Pancreas (tissue), 10 donors: ENCODE results near the gene LINGO1. TPM values are rescaled to one million over a fixed set of nuclear protein-coding genes. Genes with fewer than 3 reads are reported as not detected.
A peak's percentile ranks its signal among the peaks of the same experiment; 100 is the strongest.

Experiments used
- ATAC-seq, 4 donors: fragments of 200-7000 bp; cut with Tn5 transposase; one replicate each; pipeline versions ENCODE4 v1.8.0 to v1.9.1; 2020; ENCODE audit warnings: mild to moderate bottlenecking in 4 of 4, moderate library complexity in 4 of 4
- DNase-seq, 6 donors: peaks; one replicate each; pipeline ENCODE4 v3.0.0-alpha.2; 2020
- FAIRE-seq: peaks from 2 replicates; lab custom pipeline; 2012; peaks lifted over from hg19 to GRCh38; lab: Jason Lieb, UNC
- H3K27ac ChIP-seq, 4 donors: fragments of 200-600 bp; sonication (generic); 1 replicate in 3 of 4; 2 replicates in 1 of 4; pipeline versions ENCODE4 v1.5.0 to v1.8.0; 2020
- H3K27me3 ChIP-seq, 4 donors: fragments of 200-600 bp; one replicate each; pipeline ENCODE4 v1.8.0; 2021
- H3K36me3 ChIP-seq, 3 donors: fragments of 200-600 bp; sonication (generic) in 1 of 3; one replicate each; pipeline versions ENCODE4 v1.5.0 to v1.8.0; 2020 to 2021
- H3K4me1 ChIP-seq, 3 donors: fragments of 200-600 bp; one replicate each; pipeline ENCODE4 v1.8.0; 2021
- H3K4me3 ChIP-seq, 4 donors: fragments of 200-600 bp; sonication (generic) in 2 of 4; one replicate each; pipeline versions ENCODE4 v1.5.0 to v1.8.0; 2020 to 2021
- H3K9me3 ChIP-seq, 4 donors: fragments of 200-600 bp; one replicate each; pipeline ENCODE4 v1.8.0; 2021
- WGBS, 2 donors: extraction: QIAGEN DNeasy Blood & Tissue Kit; methylation state at CpG; one replicate each; pipeline ENCODE4 v1.1.7; 2013; 5-methylcytosine and 5-hydroxymethylcytosine counted together
- intact Hi-C, 3 donors: fragments of 100-400 bp; cut with DNase I; formaldehyde crosslinking; loops; one replicate each; pipeline versions ENCODE4 v1.11.1 to v1.14.2; 2022
- polyA plus RNA-seq, 2 donors: library from polyadenylated mRNA; stranded (reverse); fragments of 200-250 nt; gene quantifications; one replicate each; pipeline ENCODE4 v1.2.3, GENCODE V29; 2013
- total RNA-seq, 6 donors: library from RNA; stranded (reverse); fragmentation: NEBNext Ultra II Directional in 4 of 6; extraction: Animal tissue kit (Norgen Biotek cat#: 25700) in 4 of 6; gene quantifications; one replicate each; pipeline versions ENCODE4 v1.2.1 to v1.2.4, GENCODE V29; 2021 to 2023
- TF ChIP-seq, protein P1 (sequence below), 4 donors: fragments of 200-600 bp; sonication (generic) in 3 of 4; IDR thresholded peaks; one replicate each; pipeline versions ENCODE4 v1.5.0 to v1.8.0; 2021; ENCODE audit warnings: antibody characterized with exemption in 4 of 4
- donor health status: healthy with polysubstance abuse.
- donor health status: DM: no; HTN: no; CAD: no; lungs with moderate emphysema.
- donor health status: DM: no; HTN: no; CAD: no.
- donor health status: control.
- donor health status: control.
- donor health status: Bipolar disorder and iron deficiency.
- donor health status: DM: yes; HTN: yes; CAD: no.
- donor health status: DM: no; HTN: no; CAD: no.
- donor health status: DM: no; HTN: no; CAD: no.
- donor health status: DM: yes; HTN: yes; CAD: no.

LINGO1 gene
- total and polyA plus RNA-seq, 8 donors: 0.80 to 3.0 (median 1.7) TPM

DNA sequence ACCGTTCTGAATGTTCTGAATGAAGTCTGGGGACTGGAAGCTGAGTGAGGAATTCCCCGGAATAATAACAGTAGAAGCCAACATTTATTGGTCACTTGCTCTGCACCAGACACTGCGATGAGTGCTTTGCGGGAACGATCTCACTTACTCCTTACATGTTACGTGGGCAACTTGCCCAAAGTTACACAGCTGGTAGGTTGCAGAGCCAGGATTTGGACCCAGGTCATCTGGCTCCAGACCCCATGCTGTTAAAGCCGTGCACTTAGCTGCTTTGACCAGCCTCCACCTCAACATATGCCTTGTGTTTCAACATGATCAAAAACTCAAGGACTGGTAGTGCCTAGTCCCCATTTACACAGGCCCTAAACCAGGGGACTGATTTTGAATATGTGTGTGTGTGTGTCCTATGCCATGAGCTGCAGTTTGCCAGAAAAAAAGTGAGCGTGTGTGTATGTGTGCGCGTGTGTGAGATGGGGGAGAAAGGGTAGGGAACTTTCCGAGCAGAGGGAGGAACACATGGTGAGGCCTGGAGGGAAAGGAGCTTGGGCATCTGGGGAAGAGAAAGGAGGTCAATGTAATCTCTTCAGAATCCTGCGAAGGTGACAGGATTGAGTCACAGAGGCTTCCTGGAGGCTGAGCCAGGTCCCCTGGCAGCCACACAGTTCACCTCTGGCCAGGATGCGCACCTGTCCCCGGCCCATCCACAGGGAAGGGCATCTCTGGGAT lies 28.9 kb downstream of the LINGO1 start:
- TF ChIP-seq, protein P1, sequence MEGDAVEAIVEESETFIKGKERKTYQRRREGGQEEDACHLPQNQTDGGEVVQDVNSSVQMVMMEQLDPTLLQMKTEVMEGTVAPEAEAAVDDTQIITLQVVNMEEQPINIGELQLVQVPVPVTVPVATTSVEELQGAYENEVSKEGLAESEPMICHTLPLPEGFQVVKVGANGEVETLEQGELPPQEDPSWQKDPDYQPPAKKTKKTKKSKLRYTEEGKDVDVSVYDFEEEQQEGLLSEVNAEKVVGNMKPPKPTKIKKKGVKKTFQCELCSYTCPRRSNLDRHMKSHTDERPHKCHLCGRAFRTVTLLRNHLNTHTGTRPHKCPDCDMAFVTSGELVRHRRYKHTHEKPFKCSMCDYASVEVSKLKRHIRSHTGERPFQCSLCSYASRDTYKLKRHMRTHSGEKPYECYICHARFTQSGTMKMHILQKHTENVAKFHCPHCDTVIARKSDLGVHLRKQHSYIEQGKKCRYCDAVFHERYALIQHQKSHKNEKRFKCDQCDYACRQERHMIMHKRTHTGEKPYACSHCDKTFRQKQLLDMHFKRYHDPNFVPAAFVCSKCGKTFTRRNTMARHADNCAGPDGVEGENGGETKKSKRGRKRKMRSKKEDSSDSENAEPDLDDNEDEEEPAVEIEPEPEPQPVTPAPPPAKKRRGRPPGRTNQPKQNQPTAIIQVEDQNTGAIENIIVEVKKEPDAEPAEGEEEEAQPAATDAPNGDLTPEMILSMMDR (IDR thresholded peaks at IDR 0.05): no peak
- no peaks in the 10 kb centered on the region for H3K4me1 ChIP-seq
- FAIRE-seq: no peak
- no peak for DNase-seq
- H3K36me3 ChIP-seq: no peaks in the 10 kb centered on the region
- 77 to 80% methylated on average over 12 to 14 of the region's 14 CpGs for WGBS, 2 donors
- H3K27me3 ChIP-seq: no peaks in the 10 kb centered on the region
- no peak overlapping the region for H3K4me3 ChIP-seq
- no peak overlapping the region for H3K27ac ChIP-seq
- intact Hi-C loops: loop anchor here in 1 of 3 donors (10.0 kb wide), 1 partner anchor 59 kb away; no protein-coding TSS in a partner anchor
- ATAC-seq: no peak
- no peaks in the 10 kb centered on the region for H3K9me3 ChIP-seq

DNA sequence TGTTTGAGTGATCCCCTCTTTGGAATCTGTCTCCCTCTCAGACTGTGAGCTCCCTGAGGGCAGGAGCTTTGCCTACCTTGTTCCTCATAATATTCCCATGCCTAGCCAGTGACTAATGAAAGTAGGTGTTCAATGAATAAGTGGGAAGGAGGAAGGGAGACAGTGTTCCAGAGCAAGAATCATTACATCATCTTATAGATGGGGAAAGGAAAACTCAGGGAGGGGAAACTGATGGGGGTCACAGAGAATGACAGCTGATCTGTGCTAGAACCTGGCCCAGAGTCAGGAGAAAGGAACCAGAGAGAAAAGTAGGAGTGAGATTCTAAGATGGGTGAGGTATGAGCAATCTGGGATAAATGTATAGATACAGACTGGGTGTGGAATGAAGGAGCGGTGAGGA lies 29.9 kb downstream of the LINGO1 start:
- TF ChIP-seq, protein P1 (IDR thresholded peaks at IDR 0.05): no peak
- no peaks in the 10 kb centered on the region for H3K36me3 ChIP-seq
- no peak for ATAC-seq
- intact Hi-C loops: loop anchor here in 1 of 3 donors (10.0 kb wide), 1 partner anchor 58 kb away; no protein-coding TSS in a partner anchor
- H3K4me3 ChIP-seq: no peak overlapping the region
- H3K27me3 ChIP-seq: no peaks in the 10 kb centered on the region
- FAIRE-seq: no peak
- H3K4me1 ChIP-seq: no peaks in the 10 kb centered on the region
- no peak overlapping the region for H3K27ac ChIP-seq
- H3K9me3 ChIP-seq: no peaks in the 10 kb centered on the region
- 96 to 100% methylated on average over 1 of the region's 1 CpG for WGBS, 2 donors
- DNase-seq: no peak

DNA sequence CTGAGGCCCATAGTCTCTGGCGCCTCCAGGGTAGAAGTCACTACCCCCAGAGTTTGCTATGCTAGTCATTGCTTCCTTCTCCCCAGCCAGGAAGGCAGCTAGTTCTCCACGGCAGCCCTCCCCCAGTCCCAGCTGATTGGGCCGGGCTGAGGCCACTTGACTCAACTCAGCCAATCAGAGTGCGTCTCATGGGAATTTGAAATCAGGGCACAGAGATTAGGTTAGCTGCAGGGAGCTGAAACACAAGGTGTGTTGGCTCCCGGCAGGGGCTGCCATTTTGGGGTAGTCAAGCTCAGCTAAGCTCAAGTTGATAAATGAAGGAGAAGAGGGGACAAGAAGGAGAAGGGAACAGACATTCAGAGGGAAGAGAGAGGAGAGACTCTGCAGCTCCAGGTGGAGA lies 32.8 kb downstream of the LINGO1 start:
- no peaks in the 10 kb centered on the region for H3K27me3 ChIP-seq
- no peak for DNase-seq
- TF ChIP-seq, protein P1 (IDR thresholded peaks at IDR 0.05): no peak
- no peak overlapping the region for H3K27ac ChIP-seq
- H3K4me1 ChIP-seq: no peaks in the 10 kb centered on the region
- no peak overlapping the region for H3K4me3 ChIP-seq
- no peaks in the 10 kb centered on the region for H3K36me3 ChIP-seq
- intact Hi-C loops: loop anchor here in 1 of 3 donors (10.0 kb wide), 1 partner anchor 55 kb away; no protein-coding TSS in a partner anchor
- 88 to 89% methylated on average over 5 of the region's 5 CpGs for WGBS, 2 donors
- FAIRE-seq: no peak
- ATAC-seq: peak; percentile 35 to 58 (median 46)
- no peaks in the 10 kb centered on the region for H3K9me3 ChIP-seq

DNA sequence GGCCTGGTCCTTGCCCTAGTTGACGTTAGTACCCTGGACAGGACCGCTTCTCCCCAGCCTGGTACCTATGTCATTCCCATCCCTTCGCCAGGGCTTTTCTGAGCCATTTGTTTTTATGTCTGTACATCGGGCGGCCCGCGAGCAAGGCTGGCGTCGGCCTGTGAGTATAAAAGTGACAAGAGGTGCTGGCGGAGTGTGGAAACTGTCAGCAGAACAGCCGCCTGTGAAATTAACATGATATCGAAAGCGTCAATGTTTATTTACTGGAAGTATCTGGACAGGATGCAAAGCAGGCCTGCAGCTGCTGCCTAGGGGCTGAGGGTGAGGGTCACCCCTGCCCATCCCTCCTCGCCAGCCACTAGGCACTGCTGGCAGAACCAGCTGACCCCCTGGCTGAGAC lies 33.4 kb downstream of the LINGO1 start:
- no peak for ATAC-seq
- TF ChIP-seq, protein P1 (IDR thresholded peaks at IDR 0.05): no peak
- no peak overlapping the region for H3K27ac ChIP-seq
- intact Hi-C loops: no loop called here
- no peak for DNase-seq
- H3K4me1 ChIP-seq: no peaks in the 10 kb centered on the region
- no peaks in the 10 kb centered on the region for H3K36me3 ChIP-seq
- H3K4me3 ChIP-seq: no peak overlapping the region
- 90 to 91% methylated on average over 14 of the region's 14 CpGs for WGBS, 2 donors
- no peak for FAIRE-seq
- H3K27me3 ChIP-seq: no peaks in the 10 kb centered on the region
- H3K9me3 ChIP-seq: no peaks in the 10 kb centered on the region

DNA sequence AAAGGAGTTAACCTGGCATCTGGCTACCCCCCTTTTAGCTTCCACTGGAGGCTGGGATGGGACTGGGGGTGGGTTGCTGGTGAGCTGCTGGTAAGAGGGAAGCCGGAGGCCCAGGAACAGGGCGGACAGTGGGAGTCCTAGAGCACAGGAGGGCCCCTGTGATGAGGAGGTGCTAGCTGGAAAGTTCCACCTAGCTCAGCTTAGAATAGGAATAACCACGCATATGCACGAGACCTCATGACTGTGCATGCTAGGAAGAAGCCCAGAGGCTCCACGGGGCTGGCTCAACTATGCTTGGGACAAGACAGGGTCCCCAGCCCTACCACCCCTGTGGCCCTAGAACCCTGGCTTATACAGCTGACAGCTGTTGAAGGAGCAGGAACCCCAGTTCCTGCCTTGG lies 34.1 kb downstream of the LINGO1 start:
- no peak for DNase-seq
- Histone ChIP-seq H3K4me3 (no peak overlapping the region), H3K27ac (no peak overlapping the region), H3K9me3 (no peaks in the 10 kb centered on the region), H3K27me3 (no peaks in the 10 kb centered on the region), H3K4me1 (no peaks in the 10 kb centered on the region), H3K36me3 (no peaks in the 10 kb centered on the region)
- intact Hi-C loops: no loop called here
- no peak for ATAC-seq
- no peak for FAIRE-seq
- TF ChIP-seq, protein P1 (IDR thresholded peaks at IDR 0.05): no peak
- 82 to 93% methylated on average over 5 of the region's 5 CpGs for WGBS, 2 donors
